ENCODE results near the gene LMTK2.
"Not testable (repeated sequence)": the region's sequence is repeated elsewhere in the genome, so short reads cannot be mapped to it uniquely, and the experiment has no call there.

LMTK2 gene

DNA sequence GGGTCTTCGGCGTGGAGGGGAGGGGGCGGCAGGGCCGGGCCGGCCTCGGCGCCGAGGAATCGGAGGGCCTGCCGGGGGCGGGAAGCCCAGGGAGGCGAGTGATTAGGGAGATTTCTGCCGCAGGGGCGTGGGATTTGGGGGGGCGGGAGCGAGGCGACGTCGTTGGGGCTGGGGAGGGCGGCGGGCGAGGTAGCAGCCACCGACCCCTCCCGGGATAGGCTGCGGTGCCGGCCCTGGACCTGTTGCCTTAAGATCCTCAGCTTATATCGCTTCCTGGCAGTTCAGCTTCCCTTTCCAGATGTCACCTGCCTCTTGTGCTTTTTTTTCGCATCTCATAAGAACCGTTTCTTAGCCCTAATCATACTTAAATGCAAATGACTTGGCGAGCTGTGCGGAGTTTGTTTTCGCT lies 655 bp downstream of the LMTK2 start:
- DNase-seq: no peak

DNA sequence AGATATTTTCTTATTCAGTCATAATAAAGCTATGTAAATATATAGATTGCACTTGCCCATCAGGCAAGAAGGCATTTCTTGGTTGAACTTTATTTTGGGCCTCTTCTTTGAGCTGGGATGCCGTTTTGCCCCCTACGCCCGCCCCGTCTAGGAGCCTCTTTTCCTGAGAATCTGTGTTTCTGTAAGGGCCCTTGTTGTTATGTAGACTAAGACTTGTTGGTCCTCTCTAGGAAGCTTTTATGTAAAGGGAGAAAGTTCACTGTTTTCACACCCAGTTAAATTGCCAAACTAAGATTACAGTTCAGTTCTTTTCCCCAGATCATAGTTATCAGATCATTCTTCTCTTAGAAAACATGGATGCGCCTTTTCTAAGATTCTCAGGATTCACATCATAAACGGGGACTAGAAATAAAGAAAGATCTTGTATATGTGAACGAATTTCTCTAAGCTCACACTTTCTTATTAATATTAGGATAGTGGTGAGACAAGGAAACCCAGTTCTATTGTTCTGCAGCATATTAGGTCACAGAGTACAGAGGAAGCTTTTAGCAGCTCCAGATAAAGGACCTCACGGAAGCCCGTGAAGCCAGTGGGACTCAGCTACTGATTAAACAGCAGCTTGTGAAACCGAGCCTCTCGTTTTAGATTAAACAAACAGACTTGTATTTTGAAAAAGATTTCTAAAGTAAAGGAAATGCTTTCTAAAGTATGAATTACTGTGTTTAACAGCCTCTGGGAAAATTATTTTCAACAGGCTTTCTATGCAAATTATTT lies 3.8 kb downstream of the LMTK2 start:
- DNase-seq: no peak

DNA sequence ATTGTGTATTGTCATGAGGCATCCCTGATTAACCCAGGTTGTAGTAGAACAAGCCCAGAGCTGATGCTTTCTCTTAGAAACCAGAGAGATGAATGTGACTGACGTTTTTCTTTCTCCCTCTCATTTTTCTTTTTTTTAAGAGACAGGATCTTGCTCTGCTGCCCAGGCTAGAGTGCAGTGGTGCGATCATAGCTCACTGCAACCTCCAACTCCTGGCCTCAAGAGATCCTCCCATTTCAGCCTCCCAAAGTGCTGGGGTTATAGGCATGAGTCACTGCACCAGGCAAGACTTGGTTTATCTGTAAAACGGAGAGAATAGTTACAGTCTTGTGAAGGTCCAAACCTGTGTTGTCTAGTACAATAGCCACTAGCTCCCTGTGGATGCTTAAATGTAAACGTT lies 5.4 kb downstream of the LMTK2 start:
- DNase-seq: no peak

DNA sequence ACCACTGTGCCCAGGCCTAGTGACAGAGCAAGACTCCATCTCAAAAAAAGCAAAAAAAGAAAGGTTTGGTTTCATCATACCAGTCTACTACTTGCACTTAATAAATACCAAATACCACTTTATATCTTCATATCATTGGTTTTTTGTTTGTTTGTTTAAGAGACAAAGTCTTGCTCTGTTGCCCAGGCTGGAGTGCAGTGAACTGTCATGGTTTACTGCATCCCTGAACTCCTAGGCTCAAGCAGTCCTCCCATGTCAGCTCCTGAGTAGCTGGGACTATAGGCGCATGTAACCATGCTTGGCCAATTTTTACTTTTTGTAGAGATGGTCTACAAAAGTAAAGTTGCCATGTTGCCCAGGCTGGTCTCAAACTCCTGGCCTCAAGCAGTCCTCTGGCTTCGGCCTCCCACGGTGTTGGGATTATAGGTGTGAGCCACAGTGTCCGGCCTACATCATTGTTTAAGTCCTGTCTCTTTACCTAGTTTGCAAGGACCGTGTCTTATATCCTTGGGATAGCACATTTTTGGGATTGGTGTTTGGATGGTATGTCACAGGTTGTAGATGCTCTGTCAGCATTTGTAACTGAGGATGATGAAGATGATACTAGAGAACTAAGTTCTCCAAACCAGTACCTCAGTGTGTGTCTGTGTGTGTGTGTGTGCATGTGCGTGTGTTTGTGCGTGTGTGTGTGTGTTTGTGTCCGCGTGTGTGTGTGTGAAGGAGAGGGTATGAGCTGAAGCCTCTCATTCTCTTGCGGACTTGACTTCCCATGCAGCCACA lies 9.3 kb downstream of the LMTK2 start:
- no peak for DNase-seq

DNA sequence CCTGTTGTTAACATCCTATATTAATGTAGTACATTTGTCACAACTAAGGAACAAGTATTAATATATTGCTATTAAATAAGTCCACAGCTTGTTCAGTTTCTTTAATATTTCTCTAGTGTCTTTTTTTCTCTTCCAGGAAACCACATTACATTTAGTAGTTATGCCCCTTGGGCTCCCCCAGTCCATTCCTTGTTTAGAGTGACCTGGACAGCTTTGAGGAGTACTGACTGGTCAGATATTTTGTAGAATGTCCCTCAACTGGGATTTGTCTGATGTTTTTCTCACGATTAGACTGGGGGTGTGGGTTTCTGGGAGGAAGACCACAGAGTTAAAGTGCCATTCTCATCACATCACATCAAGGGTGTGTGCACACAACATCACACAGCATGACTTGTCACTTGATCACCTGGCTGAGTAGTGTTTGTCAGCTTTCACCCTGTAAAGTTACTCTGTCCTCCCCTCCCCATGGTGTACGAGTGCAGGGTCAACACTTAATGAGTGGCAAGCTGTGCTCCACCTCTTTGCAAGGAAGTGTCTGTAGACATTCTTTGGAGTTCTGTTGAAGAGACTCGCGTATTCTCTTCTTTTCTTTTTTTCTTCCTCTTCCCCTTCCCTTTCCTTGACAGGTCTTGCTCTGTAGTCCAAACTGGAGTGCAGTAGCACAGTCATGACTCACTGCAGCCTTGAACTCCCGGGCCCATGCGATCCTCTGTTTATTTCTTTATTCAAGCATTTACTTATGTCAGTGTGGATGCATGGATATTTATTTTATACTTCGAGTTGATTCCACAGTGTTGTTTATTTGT lies 10.2 kb downstream of the LMTK2 start:
- DNase-seq: no peak

DNA sequence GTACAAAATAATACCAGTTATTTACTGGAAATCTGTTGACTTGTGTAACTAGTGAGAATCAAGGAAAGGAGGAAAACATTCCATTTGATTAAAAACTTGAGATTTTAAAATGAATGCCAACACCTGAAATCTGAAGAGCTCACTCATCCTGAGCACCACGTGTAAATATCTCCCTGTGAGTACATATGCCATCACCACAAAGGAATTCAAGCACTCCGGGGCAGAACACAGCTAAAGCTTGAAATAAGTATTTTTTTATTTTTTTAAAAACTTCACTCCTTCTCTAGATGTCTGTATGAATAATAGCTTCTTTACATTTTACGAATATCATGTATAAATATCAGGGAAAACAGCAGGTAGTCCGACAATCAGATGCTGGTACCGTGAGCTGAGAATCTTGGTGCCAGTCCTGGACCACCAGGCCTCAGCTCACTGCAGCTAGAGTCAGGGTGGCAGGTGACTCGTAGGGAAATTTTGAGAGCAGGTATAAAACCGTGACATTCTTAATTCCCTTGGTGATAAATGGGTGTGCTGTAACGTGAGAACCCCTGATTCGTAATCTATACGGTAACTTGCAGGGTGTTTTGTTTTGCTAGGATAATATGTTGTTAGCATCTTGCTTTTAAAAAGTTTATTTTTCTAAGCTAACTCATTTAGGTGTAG lies 12.7 kb downstream of the LMTK2 start:
- no peak for DNase-seq

DNA sequence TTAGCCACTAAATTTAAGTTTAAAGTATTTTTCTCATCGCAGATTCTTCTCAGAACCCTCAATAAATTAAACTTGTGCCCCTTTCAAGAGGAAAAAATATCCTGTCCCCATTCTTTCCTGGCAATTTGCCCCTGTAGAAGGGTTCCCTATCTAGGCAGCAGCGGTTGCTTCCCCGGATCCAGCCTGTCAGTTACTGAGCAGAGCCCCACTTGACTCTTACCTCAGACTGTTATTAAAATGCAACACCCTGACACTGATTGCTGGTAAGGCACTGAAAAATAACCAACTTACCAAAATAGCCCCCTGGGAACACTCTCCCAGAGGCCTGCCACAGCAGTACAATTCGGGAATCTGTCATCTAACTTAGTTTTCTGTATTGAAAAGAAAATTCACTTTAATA lies 13.9 kb downstream of the LMTK2 start:
- DNase-seq: no peak

DNA sequence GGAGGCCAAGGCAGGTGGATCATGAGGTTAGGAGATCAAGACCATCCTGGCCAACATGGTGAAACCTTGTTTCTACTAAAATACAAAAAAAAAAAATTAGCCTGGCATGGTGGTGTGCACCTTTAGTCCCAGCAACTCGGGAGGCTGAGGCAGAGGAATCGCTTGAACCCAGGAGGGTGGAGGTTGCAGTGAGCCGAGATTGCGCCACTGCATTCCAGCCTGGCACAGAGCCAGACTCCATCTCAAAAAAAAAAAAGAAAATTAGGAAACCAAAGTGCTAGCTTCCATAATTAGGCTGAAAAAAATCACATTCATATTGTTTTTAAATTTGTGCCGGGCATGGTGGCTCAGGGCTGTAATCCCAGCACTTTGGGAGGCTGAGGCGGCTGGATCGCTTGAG lies 14.7 kb downstream of the LMTK2 start:
- DNase-seq: not testable (repeated sequence)

DNA sequence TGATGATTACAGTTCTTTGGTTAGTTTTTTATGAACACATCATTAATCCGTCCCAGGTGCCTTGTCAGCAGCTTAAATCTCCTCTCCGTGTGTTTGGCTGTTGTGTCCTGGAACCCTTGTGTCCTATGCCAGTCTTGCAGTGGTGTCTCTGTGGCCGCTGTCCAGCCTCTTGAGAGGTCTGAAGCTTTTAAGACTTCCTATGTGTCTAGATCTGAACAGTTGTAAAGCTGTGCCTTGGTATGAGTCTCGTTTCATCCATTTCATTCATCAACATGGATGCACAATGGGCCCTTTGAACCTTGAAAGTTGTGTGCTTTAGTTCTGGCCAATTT lies 16.7 kb downstream of the LMTK2 start:
- no peak for DNase-seq

DNA sequence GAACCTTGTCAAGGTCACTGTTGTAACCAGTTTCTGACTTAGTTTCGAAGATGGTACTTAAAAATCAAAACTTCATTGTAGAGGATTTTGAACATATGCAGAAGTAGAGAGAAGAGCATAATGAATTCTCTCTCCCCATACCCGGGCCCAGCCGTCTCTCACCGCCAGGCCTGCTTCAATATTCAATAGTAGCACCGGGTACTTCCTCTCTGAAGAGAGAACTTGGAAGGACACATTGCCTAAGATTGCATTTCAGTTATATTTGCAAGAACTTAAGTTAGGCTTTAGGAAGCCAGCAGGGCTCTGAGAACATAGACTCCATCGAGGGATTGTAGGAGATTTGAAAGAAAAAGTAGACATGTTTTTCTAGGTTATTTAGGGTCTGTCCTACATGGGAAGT lies 19.1 kb downstream of the LMTK2 start:
- DNase-seq: no peak

DNA sequence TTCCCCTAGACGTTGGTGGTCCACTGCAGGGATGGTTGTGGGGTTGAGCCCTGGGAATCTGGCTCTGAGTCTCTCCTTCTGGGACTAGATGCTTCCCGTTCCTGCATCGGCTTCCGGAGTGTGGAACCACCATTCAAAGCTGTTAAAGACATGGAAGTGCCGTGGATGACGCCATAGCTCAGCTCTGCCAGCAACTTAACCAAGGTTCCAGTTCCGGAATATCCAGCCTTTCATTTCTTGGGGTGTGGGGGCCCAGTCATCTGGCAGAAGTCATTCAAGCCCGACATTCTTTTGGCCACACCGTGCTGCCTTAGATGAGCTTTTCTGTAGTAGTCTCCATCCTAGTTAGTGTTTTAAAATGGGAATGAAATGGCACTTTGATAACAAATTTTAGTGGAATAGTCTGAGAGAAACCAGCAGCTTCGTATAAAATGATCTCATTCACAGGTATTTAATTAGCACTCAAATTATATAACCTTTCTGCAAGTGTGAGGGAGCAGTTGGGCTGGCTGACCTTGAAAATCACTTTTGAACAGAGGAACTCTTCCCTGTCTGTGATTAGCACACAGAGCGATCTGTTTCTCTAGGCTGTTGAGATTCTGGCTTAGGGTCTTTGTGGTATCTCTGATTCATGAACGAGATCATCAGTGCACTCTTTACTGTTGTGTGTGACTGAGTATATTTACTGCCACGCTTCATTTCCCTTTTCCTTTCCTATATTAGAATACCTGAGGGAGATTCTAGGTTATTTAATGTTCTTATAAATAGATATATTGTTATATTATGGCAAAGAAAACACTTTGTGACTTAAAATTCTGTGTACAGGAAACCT lies 19.9 kb downstream of the LMTK2 start:
- DNase-seq: no peak

DNA sequence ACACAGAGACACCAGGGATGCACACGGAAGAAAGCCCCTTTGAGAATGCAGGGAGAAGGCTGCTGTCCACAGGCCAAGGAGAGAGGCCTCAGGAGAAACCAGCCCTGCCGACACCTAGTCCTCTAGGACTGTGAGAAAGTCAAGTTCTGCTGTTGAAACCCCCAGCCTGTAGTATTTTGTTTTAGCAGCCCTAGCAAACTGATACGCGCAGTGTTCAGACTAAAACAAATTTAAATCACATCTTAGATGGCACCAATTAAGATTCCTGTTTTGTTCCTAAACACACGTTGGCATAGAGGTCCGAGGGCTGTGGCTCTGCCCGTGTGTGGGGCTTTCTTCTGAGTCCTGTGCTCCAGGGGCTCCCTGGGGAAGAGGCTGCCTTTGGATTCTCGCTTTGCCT lies 21.7 kb downstream of the LMTK2 start:
- DNase-seq: no peak

DNA sequence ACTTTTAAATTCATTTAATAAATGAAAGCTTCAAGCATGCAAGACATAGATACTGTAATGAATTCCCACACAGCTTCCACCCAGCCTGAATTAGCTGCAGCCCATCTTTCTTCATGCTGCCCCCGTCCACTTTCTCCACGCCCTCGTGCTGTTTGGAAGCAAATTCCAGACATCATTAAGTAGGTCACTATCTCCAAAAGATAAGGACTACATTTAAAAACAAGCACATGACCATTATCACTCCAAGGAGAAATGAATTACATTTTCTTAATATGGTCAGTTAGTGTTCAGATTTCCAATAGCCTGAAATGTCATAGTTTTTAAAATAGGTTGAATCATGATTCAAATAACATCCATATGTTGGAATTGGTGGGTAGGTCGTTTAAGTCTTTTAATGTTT lies 24.3 kb downstream of the LMTK2 start:
- no peak for DNase-seq

DNA sequence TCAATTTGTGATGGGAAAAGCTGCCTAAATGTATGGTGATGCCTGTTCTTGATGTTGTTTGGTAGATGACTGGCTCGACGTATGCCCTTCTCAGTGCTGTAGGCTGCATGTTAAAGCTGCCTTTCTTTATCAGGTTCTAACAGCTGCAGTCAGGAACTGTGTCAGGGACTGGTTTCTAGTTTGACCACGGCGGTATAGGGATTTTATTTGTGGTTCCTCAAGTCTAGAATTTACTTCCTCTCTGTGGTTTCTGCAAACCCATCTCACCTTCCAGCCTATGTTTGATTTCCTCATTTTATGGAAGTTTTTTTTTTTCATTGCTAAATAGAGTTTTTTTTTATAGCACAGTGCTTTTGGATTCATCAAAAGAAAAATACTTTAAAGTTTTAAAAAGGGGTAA lies 26.5 kb downstream of the LMTK2 start:
- no peak for DNase-seq

DNA sequence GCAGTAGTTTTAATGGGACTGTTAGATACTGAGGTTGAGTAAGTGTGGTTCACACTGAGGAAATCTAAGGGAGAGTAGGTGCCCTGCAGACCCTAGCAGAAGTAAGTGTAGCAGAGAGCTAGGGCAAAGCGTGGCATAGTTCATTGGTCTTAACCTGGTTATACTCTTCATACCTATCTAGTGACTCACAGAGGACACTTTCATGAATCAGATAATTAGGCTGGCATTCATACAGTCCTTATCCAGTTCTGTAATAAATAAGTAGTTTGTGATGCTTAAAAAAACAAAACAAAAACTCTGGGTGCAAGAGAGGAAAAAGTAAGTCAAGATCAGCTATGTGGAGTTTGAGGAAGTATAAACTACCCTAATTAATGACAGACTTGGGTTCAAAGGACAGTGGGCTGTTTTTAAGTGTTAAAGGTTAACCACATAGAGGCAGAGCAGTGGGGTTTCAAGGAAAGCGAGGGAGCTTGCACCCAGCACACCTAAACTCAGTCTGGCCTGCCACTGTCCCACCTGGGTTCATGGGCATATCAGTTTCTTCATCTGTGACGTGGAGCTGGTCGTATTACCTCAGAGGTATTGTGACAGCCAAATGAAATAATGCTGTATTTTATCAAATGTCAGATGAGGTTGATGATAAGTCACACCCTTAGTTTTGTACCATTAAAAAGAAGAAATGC lies 27.1 kb downstream of the LMTK2 start:
- no peak for DNase-seq

DNA sequence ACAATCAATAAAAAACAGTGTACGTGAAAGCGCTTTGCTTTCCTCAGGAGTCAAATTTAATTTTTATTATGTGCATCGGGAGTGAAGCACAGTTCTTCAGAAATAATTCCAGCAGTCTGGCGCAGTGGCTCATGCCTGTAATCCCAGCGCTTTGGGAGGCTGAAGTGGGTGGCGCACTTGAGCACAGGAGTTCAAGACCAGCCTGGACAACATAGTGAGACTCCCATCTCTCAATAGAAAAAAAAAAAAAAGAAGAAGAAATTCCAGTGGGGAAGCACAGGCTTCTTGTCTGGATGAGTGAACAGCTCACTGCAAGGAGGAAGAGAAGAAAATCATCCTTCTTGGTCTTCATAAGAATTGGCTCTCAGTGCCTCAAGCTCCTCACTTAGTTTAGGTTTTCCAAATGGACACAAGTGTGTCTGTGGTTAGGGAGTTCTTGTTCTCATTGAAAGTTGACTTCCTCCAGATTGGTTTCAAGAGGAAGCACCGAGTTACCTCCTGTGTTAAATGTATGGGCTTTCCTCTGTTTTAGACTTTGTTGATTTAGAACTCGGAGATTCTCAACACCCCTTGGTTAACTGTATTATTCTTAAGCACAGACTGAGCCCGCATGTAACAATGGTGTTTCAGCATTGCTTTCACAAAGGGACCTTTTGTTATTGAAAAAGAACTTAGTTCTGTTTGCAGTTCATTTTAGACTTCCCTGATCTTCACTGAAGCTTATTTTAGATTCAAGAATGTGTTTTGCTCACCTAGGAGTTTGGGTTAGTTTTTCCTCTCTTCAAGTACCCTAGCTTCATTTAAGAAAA lies 28.0 kb downstream of the LMTK2 start:
- no peak for DNase-seq

DNA sequence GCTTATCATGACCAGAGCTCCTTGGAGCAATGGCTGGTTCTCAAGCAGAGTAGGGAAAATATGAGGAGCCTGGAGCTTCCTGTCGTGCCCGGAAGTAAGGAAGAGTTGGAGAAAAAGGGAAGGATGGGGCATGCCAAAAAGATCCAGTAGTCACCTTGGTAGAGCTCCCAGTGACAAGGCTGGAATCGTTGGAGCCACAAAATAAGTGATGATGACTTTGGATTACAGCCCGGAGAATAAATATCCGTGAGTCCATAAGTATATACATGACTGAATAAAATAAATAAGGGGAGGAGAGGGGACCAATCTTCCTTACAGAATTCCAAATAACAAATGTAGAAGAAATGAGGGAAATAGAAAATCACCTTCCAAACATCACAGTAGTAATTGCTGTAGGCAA lies 29.3 kb downstream of the LMTK2 start:
- no peak for DNase-seq

DNA sequence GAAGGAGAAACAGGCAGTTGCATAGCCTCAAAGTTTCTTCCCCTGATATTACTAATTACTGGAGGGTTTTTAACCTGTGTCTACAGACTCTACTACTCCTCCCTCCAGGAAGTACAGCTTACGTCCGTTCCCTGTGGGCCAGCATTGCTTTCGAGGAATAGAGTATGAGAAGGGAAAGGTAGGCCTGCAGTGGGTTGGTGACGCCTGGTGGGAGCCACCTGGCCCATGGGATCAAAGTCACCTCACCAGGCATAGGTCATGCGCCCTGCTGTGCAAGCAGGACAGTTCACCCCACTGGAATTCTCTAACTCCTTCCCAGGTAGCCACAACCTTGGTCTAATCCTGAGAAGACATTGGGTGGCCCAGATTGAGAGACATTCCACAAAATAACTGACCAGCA lies 29.8 kb downstream of the LMTK2 start:
- DNase-seq: no peak

DNA sequence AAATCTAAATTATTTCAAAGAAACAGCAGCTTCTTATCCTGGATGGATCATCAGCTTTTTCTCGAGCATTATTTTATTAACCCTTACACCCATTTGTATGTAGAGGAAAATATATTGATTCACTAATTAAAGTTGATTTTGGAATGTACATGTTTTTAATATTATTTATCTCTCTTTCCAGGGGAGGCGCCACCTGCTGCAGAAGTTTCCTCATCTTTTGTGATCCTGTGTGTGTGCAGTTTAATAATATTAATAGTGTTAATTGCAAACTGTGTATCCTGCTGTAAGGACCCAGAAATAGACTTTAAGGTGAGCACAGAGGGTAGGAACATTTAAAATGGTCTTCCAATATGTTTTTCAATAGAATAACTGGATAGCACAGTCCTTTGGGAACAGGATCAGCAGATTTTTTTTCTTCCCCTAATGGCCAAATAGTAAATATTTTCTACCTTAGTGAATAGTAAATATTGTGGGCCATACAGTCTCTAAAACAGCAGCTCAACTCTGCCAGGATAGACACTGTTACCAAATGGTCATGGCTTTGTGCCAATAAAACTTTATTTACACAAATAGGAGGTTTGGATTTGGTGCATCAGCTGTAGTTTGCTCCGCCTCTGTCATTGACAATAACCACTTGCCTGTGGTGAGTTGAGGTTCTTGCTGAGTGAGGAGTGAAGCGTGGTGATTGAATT lies 30.6 kb downstream of the LMTK2 start:
- no peak for DNase-seq

DNA sequence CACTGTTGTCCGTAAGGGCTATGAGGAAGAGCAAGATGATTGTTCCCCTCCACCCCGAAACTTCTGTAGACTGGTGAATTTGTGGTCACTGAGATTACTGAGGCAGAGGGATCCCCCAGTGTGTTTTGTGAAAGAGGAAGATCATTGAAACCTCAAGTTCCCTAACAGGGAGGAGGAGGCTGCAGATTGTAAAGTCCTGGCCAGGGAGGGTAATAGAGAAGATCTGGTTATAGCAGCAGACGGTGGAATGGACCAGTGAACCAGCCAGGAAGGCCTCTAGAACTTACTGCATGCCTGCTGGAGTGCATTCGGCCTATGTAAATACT lies 31.1 kb downstream of the LMTK2 start:
- DNase-seq: no peak

Measured in T-helper 9 cell (primary cell).